Endothelial cell of umbilical vein (primary cell): ENCODE data around the gene LRRC14B.

Experiments
- CTCF ChIP-seq, 2 donors: IDR thresholded peaks; 1 replicate in 1 of 2; 2 replicates in 1 of 2; pipeline ENCODE4 v1.5.1; 2011; ENCODE audit warnings: low read length in 2 of 2, mild to moderate bottlenecking in 2 of 2, moderate library complexity in 2 of 2, control low read depth in 1 of 2, inconsistent platforms in 1 of 2, low read depth in 1 of 2; ENCODE audit not compliant: insufficient read depth in 1 of 2; ENCODE audit errors: extremely low read depth in 1 of 2
- EZH2 ChIP-seq: IDR thresholded peaks from 2 replicates; pipeline ENCODE4 v1.6.1; 2012; ENCODE audit warnings: borderline replicate concordance, low read depth, mild to moderate bottlenecking, moderate library complexity, low read length, inconsistent platforms; ENCODE audit not compliant: severe bottlenecking
- GATA2 ChIP-seq: IDR thresholded peaks from 2 replicates; pipeline ENCODE4 v1.7.0; 2011; ENCODE audit warnings: low read depth, mild to moderate bottlenecking, moderate library complexity, mixed read lengths, low read length; ENCODE audit not compliant: insufficient read length, insufficient read depth
- POLR2A ChIP-seq: IDR thresholded peaks from 2 replicates; pipeline ENCODE4 v1.6.1; 2012; ENCODE audit warnings: low read depth, mild to moderate bottlenecking, control low read depth, low read length
- POLR2AphosphoS5 ChIP-seq: IDR thresholded peaks from 2 replicates; pipeline ENCODE4 v1.6.1; 2012; ENCODE audit warnings: low read depth, mild to moderate bottlenecking, control low read depth, low read length, moderate library complexity; ENCODE audit not compliant: insufficient read depth
- TF ChIP-seq, protein P1 (sequence below): IDR thresholded peaks from 2 replicates; pipeline ENCODE4 v1.6.1; 2011; ENCODE audit not compliant: insufficient read depth, insufficient read length

- TF ChIP-seq CTCF (IDR thresholded peaks at IDR 0.05; ENCODE audit: extremely low read depth in 1 of 2, insufficient read depth in 1 of 2, low read depth in 1 of 2, low read length in 2 of 2) (no peak), POLR2A (no peak), POLR2AphosphoS5 (no peak), EZH2 (no peak), GATA2 (no peak)
- TF ChIP-seq, protein P1, sequence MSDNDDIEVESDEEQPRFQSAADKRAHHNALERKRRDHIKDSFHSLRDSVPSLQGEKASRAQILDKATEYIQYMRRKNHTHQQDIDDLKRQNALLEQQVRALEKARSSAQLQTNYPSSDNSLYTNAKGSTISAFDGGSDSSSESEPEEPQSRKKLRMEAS, result no peak
Measured at GRCh38 chr5:145585-146323, 45.5 kb upstream of the LRRC14B start.
